ENCODE results near the gene KLF15. TPM values are rescaled to one million over a fixed set of nuclear protein-coding genes. Genes with fewer than 3 reads are reported as not detected.

The KLF15 gene
- total and polyA plus RNA-seq, 2 of the 8 experiments (the other 6 are each of a cell fraction or from before 2014, with no cell fraction given), result 15.7 to 19.5 TPM

- no peak for TF ChIP-seq RAD21 (IDR thresholded peaks at IDR 0.05 in 1 of 2, conservative IDR thresholded peaks at IDR 0.05 in 1 of 2; ENCODE audit: low read depth in 2 of 2, low read length in 2 of 2)
- no peak for TF ChIP-seq HDAC6 (IDR thresholded peaks at IDR 0.05; ENCODE audit: low read depth, low read length)
- no peak for TF ChIP-seq MAX (IDR thresholded peaks at IDR 0.05)
- TF ChIP-seq EGR1 (IDR thresholded peaks at IDR 0.05; ENCODE audit: borderline replicate concordance, low read depth, low read length), result no peak
- TF ChIP-seq POU5F1 (IDR thresholded peaks at IDR 0.05; ENCODE audit: low read depth, low read length), result no peak
- TF ChIP-seq JUN (IDR thresholded peaks at IDR 0.05; ENCODE audit: low read depth, low read length), result no peak
Measured at GRCh38 chr3:126360046-126360713, 3.0 kb upstream of the KLF15 start (continued).

Measured in H1 (cell line).